Retina (tissue), 1 donor: ENCODE data around the gene ST3GAL2.
"Not testable (repeated sequence)": the region's sequence is repeated elsewhere in the genome, so short reads cannot be mapped to it uniquely, and the experiment has no call there.

Experiments used
- DNase-seq: peaks from one replicate; pipeline ENCODE4 v3.0.0-alpha.2; 2016

ST3GAL2 gene

DNA sequence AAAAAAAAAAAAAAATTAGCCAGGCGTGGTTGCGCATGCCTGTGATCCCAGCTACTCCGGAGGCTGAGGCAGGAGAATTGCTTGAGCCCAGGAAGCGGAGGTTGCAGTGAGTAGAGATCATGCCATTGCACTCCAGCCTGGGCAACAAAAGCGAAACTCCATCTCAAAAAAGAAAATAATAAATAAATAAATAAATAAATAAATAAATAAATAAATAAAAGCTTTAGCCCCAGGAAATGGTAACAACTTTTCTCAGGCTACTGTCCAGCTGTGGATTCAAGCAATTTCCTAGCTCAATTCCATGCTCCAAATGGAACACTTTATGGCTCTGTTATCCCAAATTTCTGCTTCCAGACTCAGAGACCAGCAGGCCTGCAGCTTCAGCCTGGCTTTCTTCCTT, 25.3 kb downstream of the ST3GAL2 start:
- not testable (repeated sequence) for DNase-seq

DNA sequence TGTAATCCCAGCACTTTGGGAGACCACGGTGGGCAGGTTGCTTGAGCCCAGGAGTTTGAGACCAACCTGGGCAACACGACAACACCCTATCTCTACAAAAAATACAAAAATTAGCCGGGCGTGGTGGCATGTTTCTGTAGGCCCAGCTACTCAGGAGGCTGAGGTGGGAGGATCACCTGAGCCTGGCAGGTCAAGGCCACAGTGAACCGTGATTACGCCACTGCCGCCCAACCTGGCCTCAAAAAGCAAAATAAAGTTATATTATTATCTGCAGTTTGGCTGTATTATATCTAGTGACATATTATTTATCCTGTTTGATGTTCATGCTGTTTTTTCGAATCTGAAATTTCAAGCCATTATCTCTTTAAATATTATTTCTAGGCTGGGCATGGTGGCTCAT, 26.5 kb downstream of the ST3GAL2 start:
- DNase-seq: no peak

DNA sequence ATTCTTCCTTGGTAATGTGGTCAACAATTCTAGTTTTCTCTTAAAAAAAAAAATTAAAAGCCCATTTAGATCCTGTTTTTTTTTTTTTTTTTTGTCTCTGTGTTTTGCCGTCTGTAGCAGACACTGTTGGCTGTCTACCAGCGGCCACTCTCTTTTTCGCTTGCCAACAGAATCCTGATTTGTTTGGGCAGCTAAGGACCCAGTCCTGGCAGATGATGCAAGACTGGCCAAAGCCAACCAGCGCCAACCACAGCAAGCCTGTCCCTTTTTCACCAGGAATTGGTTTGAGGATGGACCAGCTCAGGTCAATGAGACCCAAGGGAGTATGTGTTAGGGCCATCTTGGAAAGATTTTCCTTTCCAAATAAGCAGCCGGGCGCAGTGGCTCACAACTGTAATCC, 28.2 kb downstream of the ST3GAL2 start:
- DNase-seq: no peak

DNA sequence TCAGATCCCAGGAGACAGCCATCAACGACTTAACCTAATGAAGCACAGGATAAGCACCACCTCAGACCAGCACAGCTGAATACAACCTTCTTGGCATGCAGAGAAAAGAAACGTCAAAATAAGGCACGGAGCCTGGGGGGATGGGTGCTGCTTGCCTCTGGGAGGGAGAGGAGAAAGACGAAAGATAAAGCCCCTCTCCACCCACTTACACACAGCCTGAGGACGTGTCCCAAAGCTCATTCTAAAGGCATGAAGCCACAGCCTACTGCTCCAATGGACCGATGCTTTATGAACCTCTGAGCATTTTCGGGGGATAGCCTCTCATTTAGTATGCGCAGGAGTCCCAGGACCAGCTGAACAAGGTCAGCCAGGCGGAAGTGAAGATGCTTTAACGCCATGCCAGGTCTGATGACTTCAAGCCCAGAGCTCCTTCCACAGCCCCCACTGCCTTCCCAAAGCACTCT, 31.1 kb downstream of the ST3GAL2 start:
- DNase-seq: peak; percentile 58

DNA sequence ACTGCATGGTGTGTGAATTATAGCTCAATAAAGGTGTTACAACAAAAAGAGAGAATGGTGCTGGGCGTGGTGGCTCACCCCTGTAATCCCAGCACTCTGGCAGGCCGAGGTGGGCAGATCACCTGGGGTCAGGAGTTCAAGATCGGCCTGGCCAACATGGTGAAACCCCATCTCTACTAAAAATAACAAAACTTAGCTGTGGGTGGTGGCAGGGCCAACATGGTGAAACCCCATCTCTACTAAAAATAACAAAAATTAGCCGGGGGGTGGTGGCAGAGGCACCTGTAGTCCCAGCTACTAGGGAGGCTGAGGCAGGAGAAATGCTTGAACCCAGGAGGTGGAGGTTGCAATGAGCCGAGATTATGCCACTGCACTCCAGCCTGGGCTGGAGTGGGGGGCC, 32.8 kb downstream of the ST3GAL2 start:
- not testable (repeated sequence) for DNase-seq

DNA sequence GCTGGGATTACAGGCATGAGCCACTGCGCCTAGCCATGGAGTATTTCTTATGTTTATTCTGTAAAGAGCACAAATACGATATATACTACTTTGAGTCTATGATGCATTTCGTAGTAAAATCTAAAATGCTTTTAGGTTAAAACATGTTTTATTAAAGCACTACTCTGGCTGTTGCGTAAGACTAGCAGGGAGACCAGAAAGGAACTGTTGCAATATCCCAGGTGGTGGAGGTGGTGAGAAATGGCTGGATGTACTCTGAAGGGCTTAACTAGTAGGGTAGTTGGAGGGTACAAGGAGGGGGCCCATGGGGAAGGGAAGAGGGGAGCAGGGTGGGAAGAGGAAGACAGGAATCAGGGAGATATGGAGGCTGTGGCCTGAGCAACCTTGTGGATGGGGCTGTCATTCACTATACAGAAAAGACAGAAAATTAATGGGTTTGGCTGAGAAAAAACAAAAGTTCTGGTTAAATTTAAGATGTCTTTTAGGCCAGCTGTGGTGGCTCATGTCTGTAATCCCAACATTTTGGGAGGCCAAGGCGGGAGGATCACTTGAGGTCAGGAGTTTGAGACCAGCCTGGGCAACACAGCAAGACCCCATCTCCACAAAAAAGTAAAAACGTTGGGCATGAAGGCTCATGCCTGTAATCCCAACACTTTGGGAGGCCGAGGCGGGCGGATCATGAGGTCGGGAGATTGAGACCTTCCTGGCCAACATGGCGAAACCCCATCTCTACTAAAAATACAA, 35.8 kb downstream of the ST3GAL2 start:
- no peak for DNase-seq

DNA sequence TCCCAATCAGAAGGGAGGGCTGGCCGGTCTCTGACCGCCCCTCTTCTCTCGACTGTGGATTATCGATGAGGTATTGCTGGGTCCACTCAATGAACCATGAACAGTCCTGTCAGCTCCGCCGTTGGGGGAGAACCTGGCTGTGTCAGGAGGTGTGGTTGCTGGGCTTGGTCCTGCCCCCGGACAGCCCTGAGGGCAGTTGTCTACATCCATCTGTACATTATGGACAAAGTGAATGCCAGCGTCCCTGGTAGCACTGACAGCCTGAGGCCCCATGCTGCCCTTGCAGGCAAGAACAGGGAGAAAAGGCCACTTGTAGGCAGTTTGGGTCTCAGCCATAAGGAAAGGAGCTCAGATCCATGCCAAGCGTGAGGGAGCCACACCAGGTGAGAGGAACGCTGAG, 38.9 kb downstream of the ST3GAL2 start:
- no peak for DNase-seq

DNA sequence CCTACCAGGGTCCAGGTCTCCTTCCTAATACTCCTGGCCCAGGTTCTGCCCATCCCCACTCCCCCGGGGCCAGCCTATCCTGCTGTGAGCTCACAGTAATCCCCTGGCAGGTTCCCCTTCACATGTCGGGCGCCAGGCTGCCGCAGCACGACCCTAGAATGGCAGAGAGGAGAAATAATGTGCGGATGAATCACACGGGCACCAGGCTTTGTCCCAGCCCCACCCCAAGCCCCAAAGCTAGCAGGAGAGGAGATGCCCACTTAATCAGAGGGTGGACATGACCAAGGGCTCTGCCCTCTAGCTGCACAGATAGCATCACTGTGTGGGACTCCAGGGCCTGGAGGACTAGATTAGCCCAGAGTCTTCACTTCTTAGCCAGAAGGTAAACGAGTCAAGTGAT, 39.5 kb downstream of the ST3GAL2 start:
- DNase-seq: no peak

DNA sequence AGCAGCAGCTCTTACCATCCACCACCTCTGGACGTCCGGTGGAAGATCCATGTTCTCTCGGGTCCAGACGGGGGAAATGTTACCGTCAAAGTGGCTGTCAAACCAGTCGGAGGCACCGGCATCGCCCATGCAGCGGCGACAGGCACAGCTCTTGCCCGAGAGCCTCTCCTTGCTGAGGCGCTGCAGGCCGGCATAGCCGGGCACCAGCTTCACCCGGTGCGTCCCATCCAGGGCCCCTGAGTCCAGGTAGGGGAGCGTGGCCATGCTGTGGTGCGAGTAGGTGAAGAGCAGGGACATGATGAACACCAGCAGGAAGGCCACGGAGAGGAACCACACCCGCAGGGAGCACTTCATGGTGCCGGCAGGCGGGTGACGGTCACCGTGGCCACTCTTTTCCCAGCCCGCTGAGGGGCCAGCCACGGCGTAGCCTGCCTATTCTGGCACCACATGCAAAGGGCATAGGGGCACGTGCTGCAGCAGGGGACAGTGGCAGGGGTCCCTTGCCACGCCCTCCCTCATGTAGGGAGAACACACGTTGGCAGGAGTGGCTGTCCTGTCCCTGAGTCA, 40.6 kb downstream of the ST3GAL2 start:
- DNase-seq: no peak

DNA sequence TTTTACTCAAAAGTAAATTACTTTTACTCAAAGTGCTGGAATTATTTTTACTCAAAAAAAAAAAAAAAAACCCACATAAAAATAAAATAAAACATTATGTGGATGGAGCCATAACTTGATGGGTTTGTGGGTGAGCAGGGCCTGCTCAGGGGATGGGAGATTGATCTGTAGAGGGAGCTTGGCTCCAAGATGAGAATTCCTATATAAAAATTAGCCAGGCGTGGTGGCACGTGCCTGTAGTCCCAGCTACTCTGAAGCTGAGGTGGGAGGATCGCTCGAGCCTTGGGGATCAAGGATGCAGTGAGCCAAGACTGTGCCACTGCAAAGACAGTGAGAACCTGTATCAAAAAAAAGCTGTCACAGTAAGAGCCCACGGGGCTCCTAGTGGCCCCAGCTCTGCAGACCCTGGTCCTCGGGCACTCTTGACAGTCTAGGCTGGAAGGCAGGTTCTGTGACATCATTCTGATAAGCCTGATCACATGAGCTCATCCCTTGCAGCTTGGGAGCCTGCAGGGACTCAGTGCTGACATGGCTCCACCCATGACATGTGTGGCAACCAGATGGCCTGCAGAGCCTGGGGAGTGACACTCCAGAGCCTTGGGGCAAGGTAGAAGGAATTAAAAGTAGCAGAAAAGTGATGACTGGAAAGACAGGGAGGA, 42.5 kb downstream of the ST3GAL2 start:
- peak; percentile 55 for DNase-seq

DNA sequence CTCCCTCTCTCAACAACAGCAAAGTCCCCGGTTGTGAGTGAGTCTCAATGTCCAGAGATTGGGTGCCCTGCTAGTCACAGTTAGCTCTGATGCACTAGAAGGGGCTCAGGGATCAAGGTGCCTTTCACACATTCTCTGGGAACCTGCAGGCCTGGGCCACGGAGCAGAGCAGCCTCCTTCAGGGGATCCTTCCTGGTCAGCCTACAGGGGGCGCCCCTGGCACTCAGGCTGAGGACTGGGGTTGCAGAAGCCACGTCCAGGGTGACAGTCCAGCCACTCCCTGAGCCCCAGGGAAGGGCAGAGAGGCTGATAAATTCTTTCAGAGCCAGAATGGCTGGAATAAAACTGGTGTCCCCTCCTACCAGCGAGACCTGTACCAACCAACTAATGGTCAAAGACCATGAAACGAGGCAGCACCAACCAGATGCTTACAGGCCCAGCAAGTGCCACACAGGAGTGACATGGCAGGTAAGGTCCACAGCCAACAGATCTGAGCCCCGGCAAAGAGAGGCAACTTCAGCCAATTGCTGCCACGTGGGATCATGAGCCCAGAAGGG, 43.5 kb downstream of the ST3GAL2 start:
- DNase-seq: no peak

DNA sequence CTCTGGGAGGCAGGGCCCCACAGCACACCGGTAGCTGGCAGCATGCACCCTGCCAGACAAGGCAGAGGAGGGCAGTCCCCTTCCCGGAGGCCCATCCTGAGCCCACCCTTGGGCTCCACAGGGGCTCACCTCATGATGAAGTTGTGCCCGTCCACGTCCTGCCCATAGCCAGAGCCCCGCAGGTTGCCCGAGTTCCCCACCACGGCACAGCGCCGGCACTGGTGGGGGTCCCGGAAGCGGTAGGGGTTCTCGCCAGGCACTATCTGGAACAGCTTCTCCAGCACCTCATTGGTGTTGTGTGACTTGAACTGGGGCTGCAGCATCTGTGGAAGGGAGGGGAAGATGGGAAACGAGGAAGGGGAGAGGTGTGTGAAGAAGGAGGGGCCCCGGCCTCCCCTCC, 44.0 kb downstream of the ST3GAL2 start:
- DNase-seq: no peak

DNA sequence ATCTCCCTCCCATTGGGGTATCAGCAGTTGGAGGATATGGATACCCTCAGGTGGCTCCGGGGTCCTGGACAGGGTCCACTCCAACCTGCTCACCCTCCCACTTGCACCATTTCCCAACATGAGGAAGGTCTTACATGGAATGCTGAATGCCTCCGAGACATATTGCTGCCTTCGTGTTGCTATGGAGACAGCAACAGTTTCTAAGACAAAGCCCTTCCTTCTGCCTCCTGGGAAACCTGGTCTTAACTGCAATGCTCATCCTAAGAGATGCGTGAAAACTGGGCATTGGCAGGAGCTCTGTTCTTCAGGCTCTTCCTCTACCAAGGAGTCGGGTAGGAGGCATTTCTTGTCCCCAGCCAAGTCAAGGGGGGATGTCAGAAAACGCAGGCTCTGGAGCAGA, 45.2 kb downstream of the ST3GAL2 start:
- no peak for DNase-seq

DNA sequence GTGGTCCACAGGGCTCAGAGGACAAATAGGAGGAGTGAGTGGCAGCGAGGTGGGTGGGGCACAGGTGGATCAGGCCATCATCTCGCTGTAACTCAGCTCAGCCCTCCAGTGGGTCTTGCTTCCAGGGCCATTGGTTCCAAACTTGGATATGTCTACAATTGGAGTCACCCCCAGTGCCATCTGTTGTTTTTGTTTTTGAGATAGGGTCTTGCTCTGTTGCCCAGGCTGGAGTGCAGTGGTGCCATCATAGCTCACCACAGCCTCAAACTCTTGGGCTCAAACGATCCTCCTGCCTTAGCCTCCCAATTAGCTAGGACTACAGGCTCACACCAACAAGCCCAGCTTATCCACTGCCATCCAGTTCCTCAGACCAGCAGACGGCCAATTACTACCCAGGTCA, 46.3 kb downstream of the ST3GAL2 start:
- DNase-seq: no peak

DNA sequence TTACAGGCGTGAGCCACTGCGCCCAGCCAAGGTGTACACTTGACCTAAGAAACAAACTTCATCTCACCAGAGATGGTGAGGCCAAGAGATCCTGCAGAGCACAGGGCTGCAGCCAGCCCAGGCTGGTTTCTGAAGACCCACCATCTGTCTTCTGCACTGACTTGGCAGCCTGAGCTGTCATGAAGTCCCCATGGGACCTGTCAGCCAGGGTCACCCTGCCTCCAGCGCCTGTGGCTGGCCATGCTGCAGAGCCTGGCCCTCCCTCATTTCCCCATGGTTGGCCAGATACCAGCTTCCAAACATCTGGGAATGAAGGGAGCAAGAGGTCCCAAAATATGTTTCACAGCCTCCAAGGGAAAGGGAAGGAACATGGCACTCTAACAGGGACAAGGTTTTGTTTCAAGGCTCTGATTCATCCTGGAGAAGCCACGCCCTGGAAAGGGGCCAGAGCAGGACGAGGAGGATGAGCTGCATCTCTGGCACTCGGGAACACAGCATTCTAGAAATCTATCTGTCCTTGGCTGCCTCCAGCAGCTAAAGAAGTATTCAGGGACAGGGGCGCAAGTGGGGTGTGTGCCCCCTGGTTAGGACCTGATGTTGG, 46.9 kb downstream of the ST3GAL2 start:
- DNase-seq: no peak

DNA sequence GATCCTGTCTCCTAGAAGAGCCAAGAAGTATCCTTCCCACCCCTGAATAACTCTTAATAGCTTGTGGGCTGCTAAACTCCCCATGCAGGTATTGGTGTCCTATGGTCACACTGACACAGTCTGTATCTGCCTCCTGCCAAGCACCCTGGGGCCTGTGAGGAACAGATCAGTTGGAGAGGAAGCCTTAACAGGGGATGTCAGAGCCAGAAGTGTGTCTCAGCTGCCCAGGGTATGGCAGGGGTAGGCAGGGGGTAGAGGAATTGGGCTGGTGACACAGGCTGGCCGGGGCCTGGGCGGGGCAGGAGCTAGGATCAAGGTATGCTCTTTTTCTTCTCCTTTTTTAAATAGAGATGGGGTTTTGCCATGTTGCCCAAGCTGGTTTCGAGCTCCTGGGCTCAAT, 47.5 kb downstream of the ST3GAL2 start:
- DNase-seq: no peak

DNA sequence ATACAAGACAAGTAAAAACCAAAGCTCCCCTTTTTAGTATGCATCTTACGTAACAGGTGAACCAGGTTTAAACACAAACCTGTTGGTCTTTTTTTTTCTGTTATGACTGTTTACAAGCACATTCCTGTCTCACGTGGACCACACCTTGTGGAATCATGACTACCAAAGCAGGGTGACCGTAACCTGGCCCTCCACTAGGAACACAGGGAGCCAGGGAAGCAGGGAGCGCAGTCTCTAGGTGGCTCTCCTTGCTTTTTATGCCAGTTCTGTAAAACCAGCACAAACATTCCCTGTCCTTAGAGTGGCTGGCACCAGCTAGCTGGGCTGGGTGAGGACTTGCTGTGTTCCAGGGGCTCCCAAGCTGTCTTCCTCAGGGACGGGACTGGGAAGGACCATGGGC, 48.1 kb downstream of the ST3GAL2 start:
- no peak for DNase-seq

DNA sequence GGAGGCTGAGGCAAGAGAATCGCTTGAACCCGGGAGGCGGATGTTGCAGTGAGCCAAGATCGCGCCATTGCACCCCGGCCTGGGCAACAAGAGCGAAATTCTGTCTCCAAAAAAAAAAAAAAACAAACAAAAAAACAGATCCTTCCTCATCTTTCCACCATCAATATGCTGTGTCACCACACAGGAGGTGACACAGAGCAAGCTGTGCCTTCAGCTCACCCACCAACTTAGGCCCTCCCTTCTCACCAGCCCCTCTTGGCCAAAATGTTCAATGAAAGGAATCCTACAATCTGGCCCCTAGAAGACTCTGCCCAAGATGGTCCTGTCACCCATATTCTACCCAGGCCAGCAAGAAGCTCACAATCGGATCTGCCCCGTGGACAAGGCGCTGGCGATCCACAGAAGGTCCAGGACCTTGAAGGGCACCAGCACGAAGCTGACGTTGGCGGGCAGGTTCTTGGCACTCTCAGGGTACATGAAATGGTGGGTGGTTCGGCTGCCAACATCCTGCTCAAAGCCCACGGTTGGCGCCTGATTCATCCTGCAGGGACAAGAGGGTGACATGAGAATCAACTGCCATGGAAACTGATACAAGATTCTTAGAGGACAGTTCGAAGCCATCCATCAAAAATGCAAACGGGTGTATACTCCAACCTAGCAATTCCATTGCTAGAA, 50.8 kb downstream of the ST3GAL2 start:
- DNase-seq: no peak

DNA sequence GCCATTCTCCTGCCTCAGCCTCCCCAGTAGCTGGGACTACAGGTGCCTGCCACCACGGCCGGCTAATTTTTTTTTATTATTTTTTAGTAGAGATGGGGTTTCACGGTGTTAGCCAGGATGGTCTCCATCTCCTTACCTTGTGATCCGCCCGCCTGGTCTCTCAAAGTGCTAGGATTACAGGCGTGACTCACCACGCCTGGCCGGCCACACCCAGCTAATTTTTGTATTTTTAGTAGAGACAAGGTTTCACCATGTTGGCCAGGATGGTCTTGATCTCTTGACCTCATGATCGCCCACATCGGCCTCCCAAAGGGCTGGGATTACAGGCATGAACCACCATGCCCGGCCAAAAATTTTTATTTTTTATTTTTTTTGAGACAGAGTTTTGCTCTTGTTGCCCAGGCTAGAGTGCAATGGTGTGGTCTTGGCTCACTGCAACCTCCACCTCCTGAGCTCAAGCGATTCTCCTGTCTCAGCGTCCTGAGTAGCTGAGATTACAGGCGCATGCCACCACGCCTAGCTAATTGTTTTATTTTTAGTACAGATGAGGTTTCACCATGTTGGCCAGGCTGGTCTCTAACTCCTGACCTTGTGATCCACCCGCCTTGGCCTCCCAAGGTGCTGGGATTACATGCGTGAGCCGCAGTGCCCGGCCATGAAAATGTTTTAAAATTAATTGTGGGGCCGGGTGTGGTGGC, 52.5 kb downstream of the ST3GAL2 start:
- not testable (repeated sequence) for DNase-seq

DNA sequence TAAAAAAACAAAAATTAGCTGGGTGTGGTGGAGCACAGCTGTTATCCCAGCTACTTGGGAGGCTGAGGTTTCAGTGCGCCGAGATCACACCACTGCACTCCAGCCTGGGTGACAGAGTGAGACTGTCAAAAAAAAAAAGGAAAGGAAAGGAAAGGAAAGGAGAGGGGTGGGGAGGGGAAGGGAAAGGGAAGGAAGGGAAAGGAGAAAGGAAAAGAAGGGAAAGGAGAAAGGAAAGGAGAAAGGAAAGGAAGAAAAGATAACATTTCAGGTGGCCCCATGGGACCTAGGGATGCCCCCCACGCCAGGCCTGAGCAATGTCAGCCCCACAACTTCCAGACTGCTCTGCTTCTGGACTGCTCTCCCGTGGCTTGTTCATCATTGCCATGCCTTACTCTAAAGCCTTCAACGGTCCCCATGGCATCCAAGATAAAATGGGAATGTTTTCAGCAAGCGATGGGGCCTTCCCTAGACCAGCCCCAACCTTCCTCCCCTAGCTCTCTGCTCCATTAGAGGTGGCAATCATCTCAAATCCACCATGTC, 55.4 kb downstream of the ST3GAL2 start:
- no peak for DNase-seq

DNA sequence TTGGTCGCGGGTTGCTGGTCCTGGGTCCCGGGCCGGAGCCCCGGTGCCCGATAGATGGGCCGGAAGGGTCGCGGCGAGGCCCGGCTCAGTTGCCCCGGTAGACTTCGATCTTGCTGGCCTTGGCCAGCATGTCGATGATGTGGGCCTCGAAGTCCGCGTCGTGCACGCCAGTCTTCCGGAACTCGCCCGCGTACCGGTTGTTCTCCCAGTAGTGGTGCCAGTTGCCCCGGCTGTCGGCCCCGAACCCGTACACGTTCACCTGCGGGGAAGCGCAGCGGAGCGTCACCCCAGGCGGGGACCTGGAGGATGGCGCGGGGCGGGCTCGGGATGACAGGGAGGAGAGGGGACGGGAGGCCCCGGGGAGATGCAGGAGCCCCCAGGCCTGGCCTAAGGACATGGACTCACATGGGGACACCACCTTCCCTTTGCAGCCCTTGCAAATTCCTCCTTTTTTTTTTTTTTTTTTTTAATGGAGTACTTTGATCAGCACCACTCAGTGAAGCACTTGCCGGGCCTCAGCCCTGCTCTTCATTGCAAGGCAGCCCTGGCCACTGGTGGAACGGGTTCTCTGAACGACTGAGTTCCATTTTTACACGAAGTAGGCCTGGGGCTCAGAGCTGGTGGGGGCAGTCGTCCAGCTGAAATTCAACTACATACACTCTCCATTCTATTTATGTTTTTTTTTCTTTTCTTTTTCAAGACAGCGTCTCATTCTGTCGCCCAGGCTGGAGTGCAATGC, 57.1 kb downstream of the ST3GAL2 start:
- DNase-seq: no peak
